Ishikawa (cell line): ENCODE results near the gene MARCHF3.

ENCODE experiments used
- CEBPB ChIP-seq: IDR thresholded peaks from 2 replicates; pipeline ENCODE4 v1.6.1; 2012
- CREB1 ChIP-seq: IDR thresholded peaks from 2 replicates; pipeline ENCODE4 v1.6.1; 2012; ENCODE audit warnings: low read depth
- EGR1 ChIP-seq: IDR thresholded peaks from 2 replicates; pipeline ENCODE4 v1.6.1; 2012
- EP300 ChIP-seq: IDR thresholded peaks from 2 replicates; pipeline ENCODE4 v1.6.1; 2012; ENCODE audit warnings: borderline replicate concordance
- FOXM1 ChIP-seq: IDR thresholded peaks from 2 replicates; pipeline ENCODE4 v1.6.1; 2012; ENCODE audit warnings: low read depth, borderline replicate concordance
- MAX ChIP-seq: IDR thresholded peaks from 2 replicates; pipeline ENCODE4 v1.6.1; 2012
- NFIC ChIP-seq: IDR thresholded peaks from 2 replicates; pipeline ENCODE4 v1.6.1; 2012
- RAD21 ChIP-seq: IDR thresholded peaks from 2 replicates; pipeline ENCODE4 v1.6.1; 2012; ENCODE audit warnings: low read depth
- REST ChIP-seq: IDR thresholded peaks from 2 replicates; pipeline ENCODE4 v1.6.1; 2012; ENCODE audit warnings: low read depth, mild to moderate bottlenecking
- TAF1 ChIP-seq: IDR thresholded peaks from 2 replicates; pipeline ENCODE4 v1.6.1; 2012; ENCODE audit warnings: low read depth, mild to moderate bottlenecking
- TCF12 ChIP-seq: IDR thresholded peaks from 2 replicates; pipeline ENCODE4 v1.6.1; 2012; ENCODE audit warnings: low read depth
- TEAD4 ChIP-seq: IDR thresholded peaks from 2 replicates; pipeline ENCODE4 v1.6.1; 2012
- USF1 ChIP-seq: IDR thresholded peaks from 2 replicates; pipeline ENCODE4 v1.6.1; 2012
- YY1 ChIP-seq: IDR thresholded peaks from 2 replicates; pipeline ENCODE4 v1.6.1; 2012; ENCODE audit warnings: low read depth
- ZBTB7A ChIP-seq: IDR thresholded peaks from 2 replicates; pipeline ENCODE4 v1.6.1; 2012; ENCODE audit warnings: low read depth

Gene MARCHF3

GRCh38 chr5:126920291-126920690, 110.1 kb downstream of the MARCHF3 start:
- no peak for TF ChIP-seq EGR1
- no peak for TF ChIP-seq CREB1
- no peak for TF ChIP-seq YY1
- TF ChIP-seq RAD21: no peak
- no peak for TF ChIP-seq MAX
- TF ChIP-seq ZBTB7A: no peak
- no peak for TF ChIP-seq USF1
- TF ChIP-seq NFIC: no peak
- TF ChIP-seq REST: no peak
- TF ChIP-seq EP300: no peak
- TF ChIP-seq TAF1: no peak
- no peak for TF ChIP-seq CEBPB
- TF ChIP-seq FOXM1: no peak

- no peak for TF ChIP-seq USF1
- no peak for TF ChIP-seq YY1
- TF ChIP-seq CEBPB: no peak
- TF ChIP-seq NFIC: no peak
- no peak for TF ChIP-seq TEAD4
- no peak for TF ChIP-seq FOXM1
- no peak for TF ChIP-seq TCF12
- no peak for TF ChIP-seq REST
- TF ChIP-seq ZBTB7A: no peak
- TF ChIP-seq MAX: no peak
- TF ChIP-seq EP300: no peak
- TF ChIP-seq RAD21: no peak
- no peak for TF ChIP-seq EGR1
- no peak for TF ChIP-seq CREB1
- TF ChIP-seq TAF1: no peak
These were observed 110.8 kb downstream of the MARCHF3 start for GRCh38 chr5:126919566-126919965.

GRCh38 chr5:126918615-126918957, 111.8 kb downstream of the MARCHF3 start:
- TF ChIP-seq MAX: no peak
- no peak for TF ChIP-seq CEBPB
- no peak for TF ChIP-seq TAF1
- no peak for TF ChIP-seq NFIC
- TF ChIP-seq RAD21: no peak
- TF ChIP-seq TEAD4: no peak
- TF ChIP-seq REST: no peak

- TF ChIP-seq EGR1: no peak
- no peak for TF ChIP-seq RAD21
- TF ChIP-seq EP300: no peak
- TF ChIP-seq NFIC: no peak
- no peak for TF ChIP-seq USF1
- TF ChIP-seq FOXM1: no peak
- no peak for TF ChIP-seq CEBPB
- TF ChIP-seq TCF12: no peak
- no peak for TF ChIP-seq TAF1
- TF ChIP-seq CREB1: no peak
- TF ChIP-seq MAX: no peak
- no peak for TF ChIP-seq TEAD4
- TF ChIP-seq ZBTB7A: no peak
- TF ChIP-seq YY1: no peak
These were observed 112.3 kb downstream of the MARCHF3 start for GRCh38 chr5:126917918-126918614.
